NCI-H446 (cell line): ENCODE data around the gene CMC4.

Experiments
- DNase-seq, 2 experiments: peaks; one replicate each; lab custom pipeline; 2025; lab: John Stamatoyannopoulos, UW

CMC4 gene

DNA sequence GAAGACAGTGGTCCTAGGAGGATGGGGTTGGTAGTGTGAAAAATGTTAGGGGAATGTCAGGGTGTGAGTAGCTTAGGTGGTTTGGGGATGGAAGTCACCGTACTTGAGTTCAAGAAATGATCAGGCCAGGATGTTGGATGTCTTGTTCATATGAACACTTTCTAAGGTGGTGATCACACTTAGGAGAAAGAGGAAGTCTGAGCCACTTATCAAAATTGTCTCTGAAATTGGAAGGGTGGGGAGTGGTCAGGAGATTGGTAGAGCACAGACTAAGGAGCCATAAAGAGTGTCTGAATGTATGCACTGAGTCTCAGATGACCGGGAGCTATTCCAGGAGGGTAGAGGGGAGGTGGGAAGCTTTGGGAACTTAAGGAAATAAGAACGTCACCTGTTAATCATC, 17.3 kb downstream of the CMC4 start:
- no peak for DNase-seq

DNA sequence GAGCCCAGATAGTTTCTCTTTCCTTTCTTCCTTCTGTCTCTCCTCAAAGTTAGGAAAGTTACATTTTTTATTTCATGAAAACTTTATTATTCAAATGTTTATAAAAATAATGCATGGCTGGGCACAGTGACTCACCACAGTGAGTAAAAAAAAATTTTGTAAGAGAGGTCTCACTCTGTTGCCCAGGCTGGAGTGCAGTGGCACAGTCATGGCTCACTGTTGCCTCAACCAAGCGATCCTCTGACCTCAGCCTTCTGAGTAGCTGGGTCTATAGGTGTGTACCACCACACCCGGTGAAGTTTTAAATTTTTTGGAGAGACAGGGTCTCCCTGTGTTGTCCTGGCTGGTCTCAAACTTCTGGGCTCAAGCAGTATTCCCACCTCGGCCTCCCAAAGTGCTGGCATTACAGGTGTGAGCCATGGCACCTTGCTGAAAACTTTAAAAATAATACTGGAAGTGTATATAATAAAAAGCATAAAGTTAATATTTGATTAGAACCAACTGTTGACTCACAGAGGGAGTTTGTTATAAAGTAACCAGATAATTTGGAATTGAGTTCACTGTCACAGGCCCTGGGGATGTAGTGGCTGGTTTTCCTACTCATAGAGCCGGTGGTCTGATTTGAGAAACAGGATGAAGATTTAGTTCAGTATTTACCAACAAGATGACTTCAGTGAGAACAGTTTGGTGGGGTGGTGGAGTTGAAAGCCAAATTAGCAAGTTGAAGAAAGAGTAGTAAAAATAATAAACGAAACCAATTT, 18.0 kb downstream of the CMC4 start:
- DNase-seq = no peak

GRCh38 chrX:155048977-155049619, 21.8 kb downstream of the CMC4 start:
- DNase-seq = peak; percentile 2 to 52

GRCh38 chrX:155046811-155047528, 24.0 kb downstream of the CMC4 start:
- no peak for DNase-seq

GRCh38 chrX:155046129-155046810, 24.7 kb downstream of the CMC4 start:
- no peak for DNase-seq

- DNase-seq = no peak
Observed at GRCh38 chrX:155035688-155036087, 35.2 kb downstream of the CMC4 start.

- no peak for DNase-seq
Observed at GRCh38 chrX:155031657-155032056, 39.3 kb downstream of the CMC4 start.

DNA sequence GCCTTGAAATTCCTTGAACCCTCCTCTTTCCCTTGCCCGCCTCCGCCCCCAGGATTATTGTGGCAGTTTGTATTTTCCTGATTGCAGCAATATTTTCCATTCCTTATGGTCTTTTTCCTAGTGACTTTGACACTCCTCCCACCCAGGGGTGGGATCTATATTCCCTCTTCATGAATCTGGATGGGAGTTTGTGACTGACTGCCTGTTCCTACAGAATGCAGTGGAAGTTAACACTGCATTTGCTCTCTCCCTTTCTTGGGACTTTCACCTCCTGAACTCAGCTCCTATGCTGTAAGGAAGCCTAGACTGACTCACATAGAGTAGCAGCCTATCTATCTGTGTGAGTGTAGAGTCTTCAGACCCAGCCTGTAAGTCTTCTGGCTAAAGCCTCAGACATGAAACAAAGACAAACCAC, 42.1 kb downstream of the CMC4 start:
- no peak for DNase-seq

DNA sequence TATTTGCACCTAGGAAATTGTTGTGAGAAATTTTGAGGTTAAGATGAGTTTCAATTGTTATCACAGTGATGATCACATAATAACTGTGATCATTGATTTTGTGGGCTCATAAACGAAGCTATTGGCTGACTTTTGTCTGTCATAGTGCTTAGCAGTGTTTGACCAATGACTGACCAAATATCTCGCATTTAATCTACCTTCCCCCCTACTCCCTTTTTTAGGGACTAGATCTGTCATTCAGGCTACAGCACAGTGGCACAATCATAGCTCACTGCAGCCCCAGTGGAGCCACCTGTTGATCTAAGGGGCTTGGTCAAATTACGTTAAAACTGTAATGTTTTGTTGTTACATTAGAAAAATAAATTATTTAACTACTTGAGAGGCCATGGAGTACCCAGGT, 42.8 kb downstream of the CMC4 start:
- peak in 1 of 2 experiments; percentile 0 for DNase-seq

- peak; percentile 26 to 40 for DNase-seq
Observed at GRCh38 chrX:155027509-155028066, 43.3 kb downstream of the CMC4 start.

DNA sequence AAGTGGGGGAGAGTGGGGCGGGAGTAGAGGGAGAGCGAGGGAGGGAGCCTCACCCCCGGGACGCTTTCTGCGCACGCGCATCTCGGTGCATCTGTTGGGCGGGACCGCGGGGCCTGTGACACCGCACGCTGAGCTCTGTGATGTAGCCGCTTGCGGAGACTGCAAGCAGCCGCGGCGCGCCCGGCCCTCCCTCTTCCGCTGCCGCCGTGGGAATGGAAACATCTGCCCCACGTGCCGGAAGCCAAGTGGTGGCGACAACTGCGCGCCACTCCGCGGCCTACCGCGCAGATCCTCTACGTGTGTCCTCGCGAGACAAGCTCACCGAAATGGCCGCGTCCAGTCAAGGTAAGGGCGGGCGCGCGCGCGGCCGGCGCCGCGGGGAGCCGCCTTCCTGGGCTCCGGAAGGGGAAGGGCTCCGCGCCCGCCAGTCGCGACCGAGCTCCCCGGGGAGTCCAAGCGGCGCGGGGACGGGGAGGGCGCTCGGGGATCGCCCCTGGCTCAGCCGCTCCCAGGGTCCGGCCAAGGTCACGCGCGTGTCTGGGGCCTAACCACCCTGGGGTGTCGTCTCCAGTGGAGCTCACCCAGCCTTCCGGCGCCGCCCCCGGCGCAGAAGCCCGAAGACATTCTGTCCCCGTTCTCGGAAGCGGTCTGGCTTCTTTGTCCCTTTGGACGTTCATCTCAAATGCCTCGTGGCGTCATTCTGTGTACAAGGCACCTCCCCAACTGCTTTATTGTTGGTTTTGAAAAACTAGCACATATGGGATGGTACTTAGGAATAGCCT, 44.0 kb downstream of the CMC4 start, which contains the start of gene FUNDC2:
TSS of gene FUNDC2 (plus strand) at position 118 of the 782 bp plus-strand sequence. CDS start at position 213, 95 bp downstream.
- DNase-seq = peak; percentile 80 to 94

DNA sequence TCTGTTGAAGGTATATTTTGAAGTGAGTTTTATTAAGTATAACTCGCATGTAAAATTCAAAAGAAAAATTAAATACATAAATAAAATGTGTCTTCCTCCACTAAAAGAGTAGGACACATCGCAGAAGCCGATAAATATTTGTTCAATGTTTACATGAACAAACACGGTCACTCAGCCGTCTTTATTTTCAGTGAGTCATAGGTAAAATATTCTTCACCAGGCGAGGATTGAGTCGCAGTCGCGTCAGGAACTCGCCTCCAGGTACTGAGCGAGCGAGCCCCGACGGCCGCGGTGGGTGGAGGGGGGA, 44.6 kb downstream of the CMC4 start:
- DNase-seq = no peak

DNA sequence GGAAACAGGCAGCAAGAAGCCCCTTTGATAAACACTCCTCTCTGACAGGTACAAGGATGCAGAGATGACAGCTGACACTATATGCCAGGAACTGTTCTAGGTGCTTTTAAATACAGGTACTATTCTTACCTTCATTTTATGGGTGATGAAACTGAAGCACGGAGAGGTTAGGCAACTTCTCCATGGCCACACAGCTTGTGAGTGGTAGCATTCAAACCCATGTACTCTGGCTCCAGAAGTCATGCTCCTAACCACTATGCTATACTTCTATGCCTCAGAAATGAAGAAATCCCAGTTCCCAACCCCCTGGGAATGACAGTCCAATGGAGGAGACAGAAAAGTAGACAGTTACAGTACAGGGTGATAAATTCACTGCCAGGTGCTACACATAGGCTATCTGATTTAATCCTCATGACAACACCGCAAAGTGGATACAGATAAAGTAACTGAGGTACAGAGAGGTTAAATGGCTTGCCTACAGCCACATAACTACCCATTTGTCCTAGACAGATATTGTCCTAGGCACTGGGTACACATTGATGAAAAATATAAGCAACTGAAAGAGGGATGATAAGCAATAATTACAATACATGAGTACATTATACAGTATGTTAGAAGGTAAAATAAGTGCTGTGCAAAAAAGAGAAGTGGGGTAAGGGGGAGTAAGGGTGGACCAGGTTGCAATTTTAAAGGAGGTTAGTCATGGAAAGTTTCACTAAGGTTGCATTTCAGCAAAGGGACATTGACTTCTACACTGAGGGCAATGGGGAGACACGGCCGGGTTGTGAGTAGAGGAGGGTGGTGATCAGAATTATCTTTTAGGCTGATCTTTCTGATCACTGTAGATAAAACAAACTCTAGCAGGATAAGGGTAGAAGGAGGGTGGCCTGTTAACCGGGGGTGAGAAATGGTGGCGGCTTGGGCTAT, 46.8 kb downstream of the CMC4 start:
- DNase-seq = no peak

DNA sequence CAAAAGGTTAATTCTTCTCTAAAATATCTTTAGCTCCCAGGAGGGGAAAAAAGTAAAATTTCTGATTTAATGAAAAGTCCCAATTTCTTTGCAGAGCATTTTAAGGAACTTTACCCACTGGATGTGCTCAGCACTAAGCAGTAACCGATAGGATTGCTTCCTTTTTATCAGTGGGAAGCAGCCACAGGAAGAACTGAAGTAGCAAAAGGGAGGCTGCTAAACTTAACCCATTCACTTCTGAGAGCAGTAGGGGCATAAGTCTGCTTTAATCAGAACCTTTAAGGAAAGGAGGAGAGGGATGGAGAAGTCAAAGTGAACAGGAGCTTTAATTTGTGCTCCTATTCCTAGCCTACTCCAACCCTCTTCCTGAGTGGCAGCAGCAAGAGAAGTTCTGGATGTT, 48.4 kb downstream of the CMC4 start, which contains the start of gene F8:
TSS of gene F8 (minus strand) at position 139 of the 400 bp plus-strand sequence. CDS start 171 bp downstream, outside the sequence.
- no peak for DNase-seq

DNA sequence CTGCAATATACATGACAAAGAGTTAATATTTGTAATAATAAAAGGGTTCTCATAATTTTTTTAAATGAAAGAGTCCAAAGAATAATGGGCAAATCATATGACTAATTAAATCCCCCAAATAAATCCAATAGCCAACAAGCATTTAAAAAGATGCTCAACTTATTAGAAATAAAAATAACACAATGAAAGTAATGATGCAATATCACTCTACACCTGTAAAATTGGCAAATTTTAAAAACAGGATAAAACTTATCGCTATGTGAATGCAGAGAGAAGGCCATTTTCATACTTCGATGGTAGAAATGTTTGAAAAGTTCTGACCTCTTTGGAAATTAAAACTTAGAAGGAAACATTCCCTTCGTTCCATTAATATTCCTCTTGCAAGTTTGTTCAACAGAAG, 50.3 kb downstream of the CMC4 start:
- DNase-seq = no peak
